K562 (cell line): ENCODE data around the gene VGLL1. TPM values are rescaled to one million over a fixed set of nuclear protein-coding genes. Genes with fewer than 3 reads are reported as not detected.

Source experiments
- BCL6 ChIP-seq: fragments of 250-450 bp; sonication (Bioruptor Pico); IDR thresholded peaks from 2 replicates; pipeline ENCODE4 v1.4.0; 2020
- CBX1 ChIP-seq: sonication (generic); IDR thresholded peaks from 2 replicates; pipeline ENCODE4 v1.6.1; 2016; ENCODE audit warnings: antibody characterized with exemption, low read depth, mild to moderate bottlenecking
- CBX5 ChIP-seq: IDR thresholded peaks from 2 replicates; pipeline ENCODE4 v1.6.1; 2014; ENCODE audit warnings: low read depth, borderline replicate concordance
- FOSL1 ChIP-seq: fragments of 200-800 bp; sonication (Bioruptor generic); conservative IDR thresholded peaks from 2 replicates; pipeline ENCODE4 v1.6.1; 2016; ENCODE audit warnings: missing genetic modification characterization, missing compliant biosample characterization
- FOXK2 ChIP-seq, 2 experiments: fragments of 450-650 bp; IDR thresholded peaks in 1 of 2; conservative IDR thresholded peaks in 1 of 2; 2 replicates each; pipeline ENCODE4 v1.6.1; 2016; ENCODE audit warnings: low read depth in 2 of 2, mild to moderate bottlenecking in 1 of 2
- MAFK ChIP-seq: IDR thresholded peaks from 2 replicates; pipeline ENCODE4 v1.6.1; 2011; ENCODE audit warnings: low read length, improper control_type of control experiment
- NFE2L1 ChIP-seq: fragments of 450-650 bp; IDR thresholded peaks from 2 replicates; pipeline ENCODE4 v1.6.1; 2016; ENCODE audit warnings: missing genetic modification characterization, low read depth, mild to moderate bottlenecking, missing compliant biosample characterization, moderate library complexity, borderline replicate concordance
- NR2C1 ChIP-seq, 2 experiments: fragments of 450-650 bp; IDR thresholded peaks; 2 replicates each; pipeline ENCODE4 v1.6.1; 2017; ENCODE audit warnings: mild to moderate bottlenecking in 2 of 2, antibody characterized with exemption in 1 of 2, inconsistent platforms in 1 of 2, missing compliant biosample characterization in 1 of 2, missing genetic modification characterization in 1 of 2
- PTRF ChIP-seq: fragments of 450-650 bp; IDR thresholded peaks from 2 replicates; pipeline ENCODE4 v1.6.1; 2016; ENCODE audit warnings: mild to moderate bottlenecking, missing genetic modification characterization, missing compliant biosample characterization
- RBM14 ChIP-seq: fragments of 200-400 bp; formaldehyde crosslinking; IDR thresholded peaks from 2 replicates; pipeline ENCODE4 v1.6.1; 2018; ENCODE audit warnings: low read depth, mild to moderate bottlenecking, low read length, moderate library complexity, borderline replicate concordance; ENCODE audit not compliant: insufficient read depth
- SMARCA4 ChIP-seq: fragments of 450-650 bp; IDR thresholded peaks from 2 replicates; pipeline ENCODE4 v1.6.1; 2016
- SRSF3 ChIP-seq: fragments of 200-400 bp; formaldehyde crosslinking; IDR thresholded peaks from 2 replicates; pipeline ENCODE4 v1.6.1; 2016; ENCODE audit warnings: mild to moderate bottlenecking, low read length, moderate library complexity; ENCODE audit not compliant: insufficient read depth
- TAF15 ChIP-seq: fragments of 200-400 bp; formaldehyde crosslinking; IDR thresholded peaks from 2 replicates; pipeline ENCODE4 v1.6.1; 2017; ENCODE audit warnings: mild to moderate bottlenecking, low read depth, low read length, moderate library complexity
- ZNF24 ChIP-seq: fragments of 450-650 bp; IDR thresholded peaks from 2 replicates; pipeline ENCODE4 v1.6.1; 2016
- ZNF707 ChIP-seq: fragments of 250-450 bp; sonication (Bioruptor Pico); conservative IDR thresholded peaks from 2 replicates; pipeline ENCODE4 v1.8.0; 2022; ENCODE audit warnings: inconsistent platforms, mild to moderate bottlenecking, moderate library complexity
- polyA plus RNA-seq, 8 experiments: library from polyadenylated mRNA; depleted of rRNA in 4 of 8; stranded (reverse) in 5 of 8; unstranded in 3 of 8; fragments of >200 nt; fragmentation: Nextera tagmentation in 2 of 8; fragmentation: Illumina TruSeq in 1 of 8; extraction: Ambion mirVana in 2 of 8; extraction: Trizol in 1 of 8; gene quantifications; 2 replicates each; pipeline versions ENCODE4 v1.2.1 to v1.2.3, GENCODE V29; 2011 to 2014; ENCODE audit warnings: inconsistent platforms in 1 of 8, missing spikeins in 1 of 8
- total RNA-seq, 7 experiments: library from RNA; depleted of rRNA in 6 of 7; stranded (reverse); fragments of >200 nt in 6 of 7; fragmentation: Illumina TruSeq in 2 of 7; extraction: Trizol in 2 of 7; gene quantifications; 2 replicates each; pipeline versions ENCODE4 v1.2.1 to v1.2.3, GENCODE V29; 2011 to 2021; ENCODE audit warnings: low replicate concordance in 1 of 7
- TF ChIP-seq, protein P1 (sequence below), 3 experiments: IDR thresholded peaks in 2 of 3; conservative IDR thresholded peaks in 1 of 3; 2 replicates each; pipeline ENCODE4 v1.5.1; 2011 to 2012; ENCODE audit warnings: low read length in 3 of 3, mild to moderate bottlenecking in 3 of 3, control low read depth in 2 of 3, improper control_type of control experiment in 1 of 3, inconsistent platforms in 1 of 3, low read depth in 1 of 3, mixed read lengths in 1 of 3, moderate library complexity in 1 of 3; ENCODE audit not compliant: insufficient read depth in 2 of 3
- TF ChIP-seq, protein P2 (sequence below): fragments of 250-450 bp; sonication (Bioruptor Pico); IDR thresholded peaks from 2 replicates; pipeline ENCODE4 v1.8.0; 2021; ENCODE audit warnings: moderate library complexity, mild to moderate bottlenecking, inconsistent platforms
- TF ChIP-seq, protein P3 (sequence below): fragments of 250-450 bp; sonication (Bioruptor Pico); IDR thresholded peaks from 2 replicates; pipeline ENCODE4 v1.5.0; 2021; ENCODE audit warnings: mild to moderate bottlenecking, borderline replicate concordance
- TF ChIP-seq, protein P4 (sequence below), 2 experiments: fragments of 450-650 bp in 1 of 2; sonication (generic) in 1 of 2; formaldehyde crosslinking; conservative IDR thresholded peaks; 2 replicates each; pipeline versions ENCODE4 v1.4.0 to v1.8.1; 2020 to 2022; ENCODE audit warnings: mild to moderate bottlenecking in 1 of 2, missing genetic modification reagents in 1 of 2
- TF ChIP-seq, protein P5 (sequence below): fragments of 450-650 bp; IDR thresholded peaks from 2 replicates; pipeline ENCODE4 v1.7.1; 2018; ENCODE audit warnings: mild to moderate bottlenecking, low read depth; ENCODE audit not compliant: partially characterized antibody

Gene VGLL1
- total and polyA plus RNA-seq, 9 of the 15 experiments (the other 6 are each of a cell fraction or from before 2014, with no cell fraction given): not detected

DNA sequence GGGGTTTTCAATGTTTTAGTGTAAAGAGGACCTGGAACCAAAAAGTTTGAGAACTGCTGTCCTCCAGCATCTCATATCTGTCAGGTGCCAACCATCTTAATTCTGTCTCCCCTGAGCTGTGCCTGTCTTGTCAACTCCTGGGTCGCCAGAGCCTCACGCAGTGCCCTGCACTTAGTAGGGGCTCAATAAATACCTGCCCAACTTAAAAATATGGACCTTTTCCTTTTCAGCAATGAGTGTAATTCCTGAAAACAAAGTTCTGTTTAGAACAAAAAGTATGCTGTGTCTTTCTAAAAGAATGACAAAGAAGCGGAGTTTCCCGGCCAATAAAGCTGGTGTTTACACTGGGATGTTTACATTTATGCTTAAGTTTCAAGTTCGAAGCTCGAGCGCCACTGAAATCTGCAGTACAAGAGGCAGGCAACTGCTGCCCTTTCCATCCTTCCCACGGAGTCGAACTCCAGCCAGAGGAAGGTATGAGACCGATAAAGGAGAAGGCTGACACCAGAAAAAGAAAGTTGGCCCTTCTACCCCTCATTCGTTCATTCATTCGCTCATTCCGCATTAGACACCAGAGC, 35.7 kb upstream of the VGLL1 start (continued):
- TF ChIP-seq RBM14: no peak
- 0 out of 2 replicates have a peak, but pooled peaks have one; percentile 26 for TF ChIP-seq SMARCA4
- TF ChIP-seq, protein P1, sequence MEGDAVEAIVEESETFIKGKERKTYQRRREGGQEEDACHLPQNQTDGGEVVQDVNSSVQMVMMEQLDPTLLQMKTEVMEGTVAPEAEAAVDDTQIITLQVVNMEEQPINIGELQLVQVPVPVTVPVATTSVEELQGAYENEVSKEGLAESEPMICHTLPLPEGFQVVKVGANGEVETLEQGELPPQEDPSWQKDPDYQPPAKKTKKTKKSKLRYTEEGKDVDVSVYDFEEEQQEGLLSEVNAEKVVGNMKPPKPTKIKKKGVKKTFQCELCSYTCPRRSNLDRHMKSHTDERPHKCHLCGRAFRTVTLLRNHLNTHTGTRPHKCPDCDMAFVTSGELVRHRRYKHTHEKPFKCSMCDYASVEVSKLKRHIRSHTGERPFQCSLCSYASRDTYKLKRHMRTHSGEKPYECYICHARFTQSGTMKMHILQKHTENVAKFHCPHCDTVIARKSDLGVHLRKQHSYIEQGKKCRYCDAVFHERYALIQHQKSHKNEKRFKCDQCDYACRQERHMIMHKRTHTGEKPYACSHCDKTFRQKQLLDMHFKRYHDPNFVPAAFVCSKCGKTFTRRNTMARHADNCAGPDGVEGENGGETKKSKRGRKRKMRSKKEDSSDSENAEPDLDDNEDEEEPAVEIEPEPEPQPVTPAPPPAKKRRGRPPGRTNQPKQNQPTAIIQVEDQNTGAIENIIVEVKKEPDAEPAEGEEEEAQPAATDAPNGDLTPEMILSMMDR (IDR thresholded peaks at IDR 0.05 in 2 of 3, conservative IDR thresholded peaks at IDR 0.05 in 1 of 3; ENCODE audit: insufficient read depth in 2 of 3, low read depth in 1 of 3, low read length in 3 of 3): no peak
- TF ChIP-seq, protein P2, sequence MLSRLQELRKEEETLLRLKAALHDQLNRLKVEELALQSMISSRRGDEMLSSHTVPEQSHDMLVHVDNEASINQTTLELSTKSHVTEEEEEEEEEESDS (CRISPR knock-in tag): no peak
- no peak for TF ChIP-seq MAFK
- no peak for TF ChIP-seq CBX5
- TF ChIP-seq BCL6 (CRISPR knock-in tag): no peak
- TF ChIP-seq, protein P3, sequence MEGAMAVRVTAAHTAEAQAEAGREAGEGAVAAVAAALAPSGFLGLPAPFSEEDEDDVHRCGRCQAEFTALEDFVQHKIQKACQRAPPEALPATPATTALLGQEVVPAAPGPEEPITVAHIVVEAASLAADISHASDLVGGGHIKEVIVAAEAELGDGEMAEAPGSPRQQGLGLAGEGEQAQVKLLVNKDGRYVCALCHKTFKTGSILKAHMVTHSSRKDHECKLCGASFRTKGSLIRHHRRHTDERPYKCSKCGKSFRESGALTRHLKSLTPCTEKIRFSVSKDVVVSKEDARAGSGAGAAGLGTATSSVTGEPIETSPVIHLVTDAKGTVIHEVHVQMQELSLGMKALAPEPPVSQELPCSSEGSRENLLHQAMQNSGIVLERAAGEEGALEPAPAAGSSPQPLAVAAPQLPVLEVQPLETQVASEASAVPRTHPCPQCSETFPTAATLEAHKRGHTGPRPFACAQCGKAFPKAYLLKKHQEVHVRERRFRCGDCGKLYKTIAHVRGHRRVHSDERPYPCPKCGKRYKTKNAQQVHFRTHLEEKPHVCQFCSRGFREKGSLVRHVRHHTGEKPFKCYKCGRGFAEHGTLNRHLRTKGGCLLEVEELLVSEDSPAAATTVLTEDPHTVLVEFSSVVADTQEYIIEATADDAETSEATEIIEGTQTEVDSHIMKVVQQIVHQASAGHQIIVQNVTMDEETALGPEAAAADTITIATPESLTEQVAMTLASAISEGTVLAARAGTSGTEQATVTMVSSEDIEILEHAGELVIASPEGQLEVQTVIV (CRISPR knock-in tag): 0 out of 2 replicates have a peak, but pooled peaks have one; percentile 80
- no peak for TF ChIP-seq CBX1
- TF ChIP-seq SRSF3: no peak
- TF ChIP-seq, protein P4, sequence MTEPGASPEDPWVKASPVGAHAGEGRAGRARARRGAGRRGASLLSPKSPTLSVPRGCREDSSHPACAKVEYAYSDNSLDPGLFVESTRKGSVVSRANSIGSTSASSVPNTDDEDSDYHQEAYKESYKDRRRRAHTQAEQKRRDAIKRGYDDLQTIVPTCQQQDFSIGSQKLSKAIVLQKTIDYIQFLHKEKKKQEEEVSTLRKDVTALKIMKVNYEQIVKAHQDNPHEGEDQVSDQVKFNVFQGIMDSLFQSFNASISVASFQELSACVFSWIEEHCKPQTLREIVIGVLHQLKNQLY (CRISPR knock-in tag; conservative IDR thresholded peaks at IDR 0.05): no peak
- no peak for TF ChIP-seq TAF15
- peak; percentile 59 to 74; a peak in 2 of 4 replicates for TF ChIP-seq FOXK2 (conservative IDR thresholded peaks at IDR 0.05 in 1 of 2, IDR thresholded peaks at IDR 0.05 in 1 of 2; ENCODE audit: low read depth in 2 of 2)
- TF ChIP-seq FOSL1: no peak
- no peak for TF ChIP-seq PTRF (tag)
- TF ChIP-seq, protein P5, sequence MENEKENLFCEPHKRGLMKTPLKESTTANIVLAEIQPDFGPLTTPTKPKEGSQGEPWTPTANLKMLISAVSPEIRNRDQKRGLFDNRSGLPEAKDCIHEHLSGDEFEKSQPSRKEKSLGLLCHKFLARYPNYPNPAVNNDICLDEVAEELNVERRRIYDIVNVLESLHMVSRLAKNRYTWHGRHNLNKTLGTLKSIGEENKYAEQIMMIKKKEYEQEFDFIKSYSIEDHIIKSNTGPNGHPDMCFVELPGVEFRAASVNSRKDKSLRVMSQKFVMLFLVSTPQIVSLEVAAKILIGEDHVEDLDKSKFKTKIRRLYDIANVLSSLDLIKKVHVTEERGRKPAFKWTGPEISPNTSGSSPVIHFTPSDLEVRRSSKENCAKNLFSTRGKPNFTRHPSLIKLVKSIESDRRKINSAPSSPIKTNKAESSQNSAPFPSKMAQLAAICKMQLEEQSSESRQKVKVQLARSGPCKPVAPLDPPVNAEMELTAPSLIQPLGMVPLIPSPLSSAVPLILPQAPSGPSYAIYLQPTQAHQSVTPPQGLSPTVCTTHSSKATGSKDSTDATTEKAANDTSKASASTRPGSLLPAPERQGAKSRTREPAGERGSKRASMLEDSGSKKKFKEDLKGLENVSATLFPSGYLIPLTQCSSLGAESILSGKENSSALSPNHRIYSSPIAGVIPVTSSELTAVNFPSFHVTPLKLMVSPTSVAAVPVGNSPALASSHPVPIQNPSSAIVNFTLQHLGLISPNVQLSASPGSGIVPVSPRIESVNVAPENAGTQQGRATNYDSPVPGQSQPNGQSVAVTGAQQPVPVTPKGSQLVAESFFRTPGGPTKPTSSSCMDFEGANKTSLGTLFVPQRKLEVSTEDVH: no peak
- TF ChIP-seq ZNF24: peak; percentile 93
- no peak for TF ChIP-seq ZNF707
- no peak for TF ChIP-seq NR2C1 (IDR thresholded peaks at IDR 0.05)
- TF ChIP-seq NR2C1 (tag; IDR thresholded peaks at IDR 0.05): no peak
- TF ChIP-seq NFE2L1: no peak
